Subcutaneous adipose tissue (tissue), 4 donors: ENCODE measurements around the gene KCNQ5. TPM values are rescaled to one million over a fixed set of nuclear protein-coding genes. Genes with fewer than 3 reads are reported as not detected.

Source experiments
- CTCF ChIP-seq: fragments of 450-650 bp; IDR thresholded peaks from one replicate; pipeline ENCODE4 v1.5.1; 2016; ENCODE audit warnings: low read depth, mild to moderate bottlenecking, control low read depth, antibody characterized with exemption, moderate library complexity
- total RNA-seq, 4 donors: library from RNA; depleted of rRNA; stranded (reverse); fragments of >200 nt; gene quantifications; one replicate each; pipeline ENCODE4 v1.1.0, GENCODE V29; 2016

KCNQ5 gene
- total RNA-seq, 4 donors from 2014 or later = 0.17 TPM; not detected in 3

DNA sequence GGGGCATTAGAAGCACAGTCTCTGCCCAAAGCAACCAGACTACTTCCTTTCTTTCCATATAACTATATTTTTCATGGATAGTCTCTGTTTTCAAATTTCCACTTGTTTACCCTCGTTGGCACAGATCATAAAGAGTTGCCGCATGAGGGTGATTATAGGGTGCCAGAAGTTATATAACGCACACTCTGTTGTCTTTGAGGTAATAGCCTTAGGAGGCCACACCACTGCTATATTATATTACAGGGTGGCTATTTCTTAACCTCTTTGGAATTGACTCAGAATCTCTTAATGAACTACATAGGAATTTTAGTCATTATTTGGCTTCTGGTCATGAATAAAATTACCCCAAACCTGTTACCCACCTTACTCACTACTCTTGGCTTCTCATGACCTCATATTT is 43.7 kb downstream of the KCNQ5 start:
- no peak for TF ChIP-seq CTCF

DNA sequence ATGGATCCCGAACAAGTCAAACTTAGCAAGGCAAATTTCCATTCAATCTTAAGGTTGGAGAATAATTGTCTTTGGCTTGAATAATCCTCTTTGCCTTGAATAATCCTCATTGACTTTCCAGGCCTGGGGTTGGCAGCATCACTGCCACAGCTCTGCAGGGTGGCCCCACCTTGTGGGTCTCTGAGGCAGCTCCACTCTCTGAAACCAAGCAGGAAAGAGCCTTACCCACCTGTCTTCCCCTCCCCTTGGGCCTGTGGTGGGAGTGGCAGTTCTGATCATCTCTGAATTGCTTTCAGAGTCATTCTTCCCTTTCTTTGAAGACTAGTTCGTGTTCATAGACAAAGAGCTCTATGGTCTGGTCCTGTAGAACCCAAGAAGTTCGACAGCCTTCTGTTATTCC is 47.5 kb downstream of the KCNQ5 start:
- no peak for TF ChIP-seq CTCF

DNA sequence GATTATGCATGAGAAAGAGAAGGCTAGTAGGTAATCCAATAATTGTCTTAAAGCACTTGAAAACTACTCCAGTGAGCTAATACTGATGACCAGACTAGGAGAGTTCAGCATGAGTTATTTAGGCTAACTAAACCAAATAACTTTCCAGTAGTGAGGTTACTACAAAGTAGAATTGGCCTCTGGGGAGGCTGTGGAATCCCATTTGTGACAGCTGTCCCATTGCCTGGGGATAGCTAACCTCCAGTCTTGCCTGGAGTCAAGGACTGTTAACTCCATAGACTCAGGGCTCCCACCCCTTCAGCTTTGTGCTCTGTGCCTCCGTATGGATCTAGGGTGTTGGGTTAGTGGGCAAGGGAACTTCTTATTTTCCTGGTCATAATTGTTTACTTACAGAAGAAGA is 51.0 kb downstream of the KCNQ5 start:
- no peak for TF ChIP-seq CTCF

DNA sequence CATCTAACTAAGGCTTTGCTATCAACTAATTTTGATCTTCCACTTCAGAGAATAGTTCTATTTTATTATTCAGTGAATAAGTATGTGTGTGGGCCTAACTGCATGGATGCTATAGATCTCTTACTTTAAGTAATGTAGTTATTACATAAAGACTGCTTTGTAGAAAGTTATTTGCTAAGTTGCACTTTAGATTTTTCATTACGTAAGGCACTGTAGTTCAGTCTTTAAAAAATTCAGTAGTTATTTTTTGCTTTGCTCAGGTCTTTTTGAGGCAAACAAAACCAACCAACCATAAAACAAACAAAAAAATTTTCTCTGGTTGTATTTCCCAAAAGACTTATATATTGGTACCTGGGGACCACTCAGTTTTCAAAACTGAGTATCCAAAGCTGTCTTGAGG is 53.0 kb downstream of the KCNQ5 start:
- no peak for TF ChIP-seq CTCF

DNA sequence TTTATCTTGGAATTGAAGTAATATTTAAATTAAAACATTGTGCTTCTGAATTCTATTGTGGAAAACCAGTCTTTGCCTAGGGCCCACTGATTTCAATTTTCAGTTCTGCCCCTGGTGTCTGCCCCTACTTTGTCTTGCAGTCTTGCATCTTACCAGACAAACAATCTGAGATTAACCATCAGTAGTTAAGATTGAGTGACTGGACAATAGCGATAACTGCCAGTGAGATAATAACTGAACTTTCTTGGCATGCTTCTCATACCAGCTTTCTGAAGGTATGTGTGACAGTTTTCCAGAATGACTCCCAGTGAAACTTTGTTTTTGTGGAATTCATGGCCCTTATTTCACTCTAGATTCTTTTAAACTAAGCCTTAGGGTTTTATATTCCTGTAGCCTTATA is 53.5 kb downstream of the KCNQ5 start:
- TF ChIP-seq CTCF = no peak

DNA sequence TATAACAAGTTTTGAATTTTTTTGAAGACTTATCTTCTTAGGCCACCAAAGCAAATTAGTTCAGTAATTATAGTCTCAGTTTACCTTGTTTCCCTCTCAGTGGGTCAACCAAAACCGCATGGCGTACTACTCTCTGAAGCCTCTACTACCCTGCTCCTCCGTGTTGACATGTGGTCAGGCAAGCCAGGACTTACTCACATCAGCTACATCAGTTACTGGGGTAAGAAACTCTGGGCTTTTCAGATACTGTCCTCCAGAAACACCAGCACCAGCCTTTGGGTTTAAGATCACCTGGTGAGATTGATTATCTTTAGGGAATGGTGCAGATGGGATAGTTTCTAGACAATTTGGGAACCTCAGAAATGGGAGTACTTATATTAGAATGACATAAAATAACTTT is 55.1 kb downstream of the KCNQ5 start:
- TF ChIP-seq CTCF = no peak

GRCh38 chr6:72677740-72678139 is 55.9 kb downstream of the KCNQ5 start:
- no peak for TF ChIP-seq CTCF

DNA sequence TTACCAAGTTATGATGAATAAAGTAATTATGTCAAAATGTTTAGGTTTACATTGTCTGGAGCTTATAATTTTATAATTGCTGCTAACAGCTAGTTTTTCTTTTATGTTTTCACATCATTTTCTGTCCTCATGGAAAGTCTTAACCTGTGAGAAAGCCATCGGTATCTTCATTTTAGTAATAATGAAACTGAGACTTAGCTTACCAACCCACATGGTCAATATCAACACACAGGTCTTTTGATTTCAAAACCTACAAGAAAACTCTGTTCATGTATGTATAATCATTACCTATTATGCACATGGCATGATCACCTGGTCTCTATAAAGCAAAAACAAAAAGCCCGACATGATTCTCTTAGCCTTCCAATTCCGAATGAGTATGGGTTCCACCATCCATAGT is 61.9 kb downstream of the KCNQ5 start:
- TF ChIP-seq CTCF = no peak
